Stimulated activated effector memory CD8-positive, alpha-beta T cell treated with anti-CD3 and anti-CD28 coated beads, Interleukin-12 subunit alpha, Interleukin-12 subunit beta, amount 100 ng/mL, for 72 hours (primary cell): ENCODE data around the gene ATXN1.

Source experiments
- ATAC-seq: fragments of 150-1000 bp; cut with Tn5 transposase; 2 replicates; pipeline ENCODE4 v1.10.0; 2021
- DNase-seq, 2 donors: peaks; one replicate each; pipeline ENCODE4 v3.0.0; 2021 to 2022; ENCODE audit warnings: low spot score in 2 of 2
- H3K27ac Mint-ChIP-seq: one replicate; pipeline ENCODE4 v1.8.0; 2022; ENCODE audit warnings: mild to moderate bottlenecking, mixed read lengths
- H3K36me3 Mint-ChIP-seq: one replicate; pipeline ENCODE4 v1.8.0; 2022; ENCODE audit warnings: mild to moderate bottlenecking, mixed read lengths
- H3K4me1 Mint-ChIP-seq: one replicate; pipeline ENCODE4 v1.8.0; 2022; ENCODE audit warnings: mixed read lengths
- H3K4me3 Mint-ChIP-seq: one replicate; pipeline ENCODE4 v1.8.0; 2022; ENCODE audit warnings: mild to moderate bottlenecking, mixed read lengths
- H3K9me3 Mint-ChIP-seq: one replicate; pipeline ENCODE4 v1.8.0; 2022; ENCODE audit warnings: mixed read lengths

Gene ATXN1

GRCh38 chr6:16746812-16747211 is 14.4 kb downstream of the ATXN1 start:
- H3K4me1 Mint-ChIP-seq: peaks cover 81% of the 10 kb centered on the region
- DNase-seq (no peak), ATAC-seq (no peak)
- peaks cover 77% of the 10 kb centered on the region for H3K36me3 Mint-ChIP-seq
- peak overlapping the region; percentile 48 for H3K4me3 Mint-ChIP-seq
- peak overlapping the region; percentile 12 for H3K27ac Mint-ChIP-seq
- no peaks in the 10 kb centered on the region for H3K9me3 Mint-ChIP-seq

- DNase-seq (no peak), ATAC-seq (no peak)
- no peaks in the 10 kb centered on the region for H3K9me3 Mint-ChIP-seq
- H3K27ac Mint-ChIP-seq: no peak overlapping the region
- no peak overlapping the region for H3K4me3 Mint-ChIP-seq
- H3K36me3 Mint-ChIP-seq: peaks cover 77% of the 10 kb centered on the region
- H3K4me1 Mint-ChIP-seq: peaks cover 85% of the 10 kb centered on the region
Observed at GRCh38 chr6:16746401-16746800, 14.9 kb downstream of the ATXN1 start.

DNA sequence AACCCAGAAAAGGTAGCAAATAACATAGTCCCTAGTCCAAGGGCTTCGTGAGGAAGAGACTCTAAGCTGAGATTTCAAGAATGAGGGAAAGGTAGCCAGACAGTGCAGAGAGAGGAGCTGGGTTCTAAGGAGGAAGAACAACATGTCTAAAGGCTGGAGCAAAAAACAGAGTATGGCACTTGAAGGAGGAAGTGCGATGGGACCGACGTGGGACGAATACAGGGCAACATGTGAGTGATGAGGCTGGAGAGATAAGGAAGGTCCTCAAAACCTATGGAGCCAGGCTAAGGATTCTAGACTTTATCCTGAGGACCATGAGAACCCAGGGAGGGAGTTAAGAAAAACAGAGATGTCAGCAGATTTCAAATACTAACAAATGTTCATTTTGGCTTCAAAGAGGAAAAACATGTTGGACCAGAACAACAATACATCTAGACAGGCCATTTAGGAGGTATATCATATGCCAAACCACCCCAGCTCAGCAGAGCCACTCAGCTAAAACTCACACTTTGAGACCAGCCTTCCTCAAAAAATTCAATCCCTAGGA is 17.5 kb downstream of the ATXN1 start:
- Mint-ChIP-seq H3K27ac (no peak overlapping the region), H3K4me1 (peaks cover 86% of the 10 kb centered on the region), H3K9me3 (no peaks in the 10 kb centered on the region), H3K36me3 (peaks cover 77% of the 10 kb centered on the region), H3K4me3 (no peak overlapping the region)
- ATAC-seq: no peak
- DNase-seq: no peak

DNA sequence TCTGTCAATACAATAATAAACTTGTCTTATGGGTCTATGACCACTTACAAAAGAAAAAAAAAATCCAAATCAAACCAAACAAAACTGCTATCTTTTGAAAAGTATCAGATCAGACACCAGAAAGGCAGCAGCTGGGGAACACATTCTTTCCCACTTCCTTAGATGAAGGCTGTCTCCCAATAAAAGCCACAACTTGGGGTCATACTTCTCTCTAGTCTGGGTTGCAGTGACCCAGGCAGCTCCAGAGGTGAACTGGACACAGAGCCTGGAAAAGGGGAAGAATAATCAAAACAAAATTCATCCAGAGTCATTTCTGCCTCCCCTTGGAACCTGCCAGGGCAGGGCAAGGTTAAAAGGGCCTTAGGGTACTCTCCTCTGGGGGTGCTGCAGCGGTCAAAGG is 19.1 kb downstream of the ATXN1 start:
- peaks cover 85% of the 10 kb centered on the region for H3K36me3 Mint-ChIP-seq
- H3K9me3 Mint-ChIP-seq: no peaks in the 10 kb centered on the region
- peak overlapping the region; percentile 21 for H3K4me3 Mint-ChIP-seq
- DNase-seq (no peak), ATAC-seq (no peak)
- peaks cover 79% of the 10 kb centered on the region for H3K4me1 Mint-ChIP-seq
- H3K27ac Mint-ChIP-seq: no peak overlapping the region

DNA sequence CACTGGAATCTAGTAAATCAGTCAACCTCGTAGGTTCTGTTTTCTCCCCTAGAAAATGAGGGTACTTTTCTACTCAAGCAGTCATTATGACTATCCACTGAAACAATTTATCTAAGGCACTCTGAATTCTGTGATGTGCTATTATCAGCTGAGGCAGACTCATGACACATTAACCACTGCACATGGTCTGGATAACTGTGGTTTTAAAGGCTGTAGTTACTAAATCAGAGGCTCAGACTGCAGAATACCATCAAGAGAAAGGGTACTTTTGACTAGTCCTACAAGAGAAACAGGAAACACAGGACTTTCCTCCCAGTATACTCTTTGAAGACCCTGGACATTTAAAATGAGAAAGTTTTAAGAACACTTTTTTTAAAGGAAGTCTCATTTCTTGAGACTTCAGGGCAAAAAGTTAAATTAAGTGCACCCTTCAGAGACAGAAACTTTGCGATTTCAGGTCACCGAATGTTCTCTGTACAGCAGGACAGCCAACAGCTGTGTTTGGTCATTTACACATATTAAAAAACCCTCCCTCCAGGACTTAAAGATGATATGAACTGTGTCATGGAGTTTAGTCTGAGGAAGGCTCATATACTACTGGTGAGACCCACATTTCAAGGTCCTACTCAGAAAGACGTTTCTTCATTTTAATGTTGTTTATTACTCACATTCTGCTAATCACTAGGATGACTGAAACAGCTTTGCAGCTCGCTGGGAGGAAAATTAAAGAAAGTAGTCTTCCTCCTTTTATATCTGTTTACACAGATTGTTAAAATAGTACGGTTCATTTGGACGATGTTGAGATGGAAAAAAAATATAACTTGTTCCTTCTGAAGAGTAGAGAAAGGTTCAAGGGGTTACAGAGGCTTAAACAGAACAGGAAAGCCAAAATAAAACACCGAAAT is 19.9 kb downstream of the ATXN1 start:
- Mint-ChIP-seq H3K36me3 (peaks cover 86% of the 10 kb centered on the region), H3K9me3 (no peaks in the 10 kb centered on the region), H3K4me3 (peak overlapping the region; percentile 21), H3K4me1 (peaks cover 75% of the 10 kb centered on the region), H3K27ac (peak overlapping the region; percentile 20)
- ATAC-seq (peak; percentile 99), DNase-seq (no peak)

DNA sequence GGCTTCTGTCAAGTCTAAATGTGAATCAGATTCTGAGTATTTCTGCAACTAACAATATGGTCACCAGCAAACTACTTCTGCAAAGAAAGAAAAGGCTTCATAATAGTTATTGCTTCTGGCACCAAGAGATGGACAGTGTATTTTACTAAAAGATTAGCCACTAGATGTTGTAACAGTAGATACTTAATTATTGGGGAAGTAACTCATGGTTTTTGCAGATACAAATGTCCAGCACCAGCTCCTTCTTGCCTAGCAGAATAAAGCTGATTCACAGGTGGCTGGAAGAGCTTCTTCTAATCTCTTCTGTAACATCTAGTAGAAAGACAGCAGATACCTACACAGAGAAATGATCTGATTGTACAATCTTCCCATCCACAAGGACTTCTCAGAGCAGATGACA is 21.2 kb downstream of the ATXN1 start:
- Mint-ChIP-seq H3K27ac (no peak overlapping the region), H3K9me3 (no peaks in the 10 kb centered on the region), H3K36me3 (peaks cover 87% of the 10 kb centered on the region), H3K4me3 (no peak overlapping the region), H3K4me1 (peaks cover 65% of the 10 kb centered on the region)
- no peak for ATAC-seq
- DNase-seq: no peak

DNA sequence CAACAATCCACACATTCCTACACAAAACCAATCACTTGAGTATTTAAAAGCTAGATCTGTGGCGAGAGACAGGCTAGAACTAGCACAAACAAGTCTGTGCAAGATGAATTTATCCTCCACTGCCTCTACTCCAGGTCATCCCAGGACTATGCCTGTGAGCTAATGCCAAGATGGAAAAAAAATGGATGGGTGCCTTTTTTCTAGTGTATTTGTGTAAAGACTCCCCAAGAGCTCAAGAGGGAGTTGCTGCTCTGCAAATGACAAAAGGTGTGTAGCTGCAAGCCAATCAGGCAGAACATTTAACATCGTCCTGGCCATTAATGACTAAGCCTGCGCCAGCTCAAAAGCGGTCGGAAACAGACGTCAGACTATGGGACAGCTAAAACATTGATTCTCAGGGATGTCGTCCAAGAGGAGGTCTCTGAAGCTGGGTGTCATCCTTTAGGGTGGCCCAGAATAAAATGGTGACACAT is 21.9 kb downstream of the ATXN1 start:
- no peak overlapping the region for H3K27ac Mint-ChIP-seq
- H3K36me3 Mint-ChIP-seq: peaks cover 85% of the 10 kb centered on the region
- no peak overlapping the region for H3K4me3 Mint-ChIP-seq
- no peak for ATAC-seq
- peaks cover 65% of the 10 kb centered on the region for H3K4me1 Mint-ChIP-seq
- H3K9me3 Mint-ChIP-seq: no peaks in the 10 kb centered on the region
- DNase-seq: no peak

DNA sequence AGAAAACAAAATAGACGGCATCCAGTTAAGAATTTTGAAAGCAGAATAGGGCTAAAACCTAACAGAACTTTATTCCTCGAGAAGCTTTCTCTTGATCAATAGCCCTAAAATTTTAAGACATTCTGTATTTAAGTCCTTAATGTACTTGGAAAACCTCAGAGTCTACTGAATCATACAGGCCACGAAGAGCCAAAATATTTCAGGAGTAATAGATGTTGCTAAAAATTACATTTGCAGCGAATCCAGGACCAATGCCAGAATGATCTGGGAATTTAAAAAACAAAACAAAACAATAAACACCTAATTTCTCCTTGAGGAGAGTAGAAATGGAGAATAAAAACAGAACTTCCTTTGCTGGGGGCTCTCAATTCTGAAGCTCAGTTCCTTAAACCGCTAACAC is 23.3 kb downstream of the ATXN1 start:
- Mint-ChIP-seq H3K27ac (no peak overlapping the region), H3K4me3 (no peak overlapping the region), H3K36me3 (peaks cover 95% of the 10 kb centered on the region), H3K4me1 (peaks cover 64% of the 10 kb centered on the region), H3K9me3 (no peaks in the 10 kb centered on the region)
- no peak for DNase-seq
- ATAC-seq: no peak

GRCh38 chr6:16736856-16737775 is 24.1 kb downstream of the ATXN1 start:
- DNase-seq: no peak
- Mint-ChIP-seq H3K36me3 (peaks cover 89% of the 10 kb centered on the region), H3K4me3 (no peak overlapping the region), H3K27ac (no peak overlapping the region), H3K9me3 (no peaks in the 10 kb centered on the region), H3K4me1 (peaks cover 64% of the 10 kb centered on the region)
- ATAC-seq: no peak

- ATAC-seq (no peak), DNase-seq (no peak)
- H3K27ac Mint-ChIP-seq: no peak overlapping the region
- H3K36me3 Mint-ChIP-seq: peaks cover 79% of the 10 kb centered on the region
- H3K4me3 Mint-ChIP-seq: no peak overlapping the region
- H3K4me1 Mint-ChIP-seq: peaks cover 63% of the 10 kb centered on the region
- H3K9me3 Mint-ChIP-seq: no peaks in the 10 kb centered on the region
Observed at GRCh38 chr6:16735014-16735413, 26.2 kb downstream of the ATXN1 start.

GRCh38 chr6:16733085-16733484 is 28.2 kb downstream of the ATXN1 start:
- H3K36me3 Mint-ChIP-seq: peaks cover 68% of the 10 kb centered on the region
- H3K4me3 Mint-ChIP-seq: peak overlapping the region; percentile 45
- no peak for ATAC-seq
- H3K27ac Mint-ChIP-seq: peak overlapping the region; percentile 84
- H3K4me1 Mint-ChIP-seq: peaks cover 64% of the 10 kb centered on the region
- no peaks in the 10 kb centered on the region for H3K9me3 Mint-ChIP-seq
- DNase-seq: no peak

DNA sequence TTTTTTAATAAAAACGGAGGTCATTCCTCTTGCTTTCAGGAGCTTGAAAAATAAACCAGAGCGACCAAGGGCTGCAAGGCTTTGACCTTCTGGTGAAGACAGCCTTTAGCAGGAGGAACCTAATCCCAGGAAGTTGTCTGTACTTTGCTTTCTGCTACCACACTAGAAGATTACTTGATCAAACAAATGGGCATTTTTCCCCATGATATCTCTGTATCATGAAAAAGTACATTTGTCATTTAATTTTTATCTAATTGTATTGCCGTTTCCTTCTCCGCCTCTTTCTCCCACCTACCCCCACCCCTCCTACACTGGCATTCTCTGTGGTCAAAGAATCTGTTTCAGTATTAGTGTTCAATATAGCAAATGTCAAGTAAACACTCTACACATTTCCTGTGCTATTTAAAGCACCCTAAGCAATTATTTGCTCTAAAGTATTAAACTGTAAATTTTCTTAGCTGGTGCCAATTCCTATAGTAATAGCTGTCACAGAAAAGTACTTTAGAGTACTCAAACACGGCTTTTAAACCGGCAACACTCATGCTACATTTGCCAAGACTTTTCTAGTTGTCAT is 29.7 kb downstream of the ATXN1 start:
- ATAC-seq (peak; percentile 84), DNase-seq (no peak)
- Mint-ChIP-seq H3K9me3 (no peaks in the 10 kb centered on the region), H3K27ac (peak overlapping the region; percentile 84), H3K4me3 (peak overlapping the region; percentile 45), H3K36me3 (peaks cover 57% of the 10 kb centered on the region), H3K4me1 (peaks cover 56% of the 10 kb centered on the region)

GRCh38 chr6:16730738-16731477 is 30.4 kb downstream of the ATXN1 start:
- no peak for DNase-seq
- Mint-ChIP-seq H3K36me3 (peaks cover 53% of the 10 kb centered on the region), H3K4me3 (peak overlapping the region; percentile 45), H3K9me3 (no peaks in the 10 kb centered on the region), H3K4me1 (peaks cover 59% of the 10 kb centered on the region), H3K27ac (peak overlapping the region; percentile 84)
- no peak for ATAC-seq

DNA sequence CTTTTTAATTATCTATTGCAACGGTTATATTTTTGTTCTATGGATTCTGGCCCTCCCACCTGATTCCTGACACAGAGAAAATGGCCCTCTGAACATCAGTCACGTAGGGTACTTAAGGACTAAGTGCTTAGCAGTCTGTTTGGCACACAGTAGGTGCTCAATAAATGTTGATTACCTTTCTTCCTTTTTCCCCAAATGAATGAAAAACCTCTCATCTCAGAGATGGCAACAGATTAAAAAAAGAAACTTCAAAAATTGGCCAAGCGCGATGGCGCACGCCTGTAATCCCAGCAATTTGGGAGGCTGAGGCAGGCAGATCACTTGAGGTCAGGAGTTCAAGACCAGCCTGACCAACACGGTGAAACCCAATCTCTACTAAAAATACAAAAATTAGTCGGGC is 31.5 kb downstream of the ATXN1 start:
- peaks cover 67% of the 10 kb centered on the region for H3K4me1 Mint-ChIP-seq
- peak overlapping the region; percentile 35 for H3K4me3 Mint-ChIP-seq
- ATAC-seq (no peak), DNase-seq (no peak)
- H3K36me3 Mint-ChIP-seq: peaks cover 44% of the 10 kb centered on the region
- no peaks in the 10 kb centered on the region for H3K9me3 Mint-ChIP-seq
- peak overlapping the region; percentile 18 for H3K27ac Mint-ChIP-seq
